ENCODE data around the gene F5. TPM values are rescaled to one million over a fixed set of nuclear protein-coding genes. Genes with fewer than 3 reads are reported as not detected.

F5 gene
- total RNA-seq: 1 to 10 TPM; 1.4 to 5.0 (median 3.7) TPM

GRCh38 chr1:169586395-169587255 lies at the start of gene F5:
Gene F5, minus strand, starts transcription at chr1:169586481. Its CDS starts 95 bp downstream, at chr1:169586386.
- ATAC-seq (ENCODE audit: low FRiP score): peak; percentile 79
- TF ChIP-seq CTCF (IDR thresholded peaks at IDR 0.05): no peak
- DNase-seq (ENCODE audit: low spot score): peak; percentile 25

GRCh38 chr1:169634877-169635276 lies 48.6 kb upstream of the F5 start:
- no peak for DNase-seq (ENCODE audit: low spot score)
- ATAC-seq (ENCODE audit: low FRiP score): no peak
- TF ChIP-seq CTCF (IDR thresholded peaks at IDR 0.05): no peak

- ATAC-seq (ENCODE audit: low FRiP score) (no peak), DNase-seq (ENCODE audit: low spot score) (no peak)
- TF ChIP-seq CTCF (IDR thresholded peaks at IDR 0.05): no peak
These were observed 47.9 kb upstream of the F5 start for GRCh38 chr1:169634145-169634544.

GRCh38 chr1:169631249-169631648 lies 45.0 kb upstream of the F5 start:
- DNase-seq (ENCODE audit: low spot score) (no peak), ATAC-seq (ENCODE audit: low FRiP score) (no peak)
- TF ChIP-seq CTCF (IDR thresholded peaks at IDR 0.05): no peak

GRCh38 chr1:169630006-169630405 lies 43.7 kb upstream of the F5 start, which contains the start of gene SELP:
Gene SELP, minus strand, starts transcription at chr1:169630124. Its CDS starts 50 bp downstream, at chr1:169630074.
- no peak for TF ChIP-seq CTCF (IDR thresholded peaks at IDR 0.05)
- DNase-seq (ENCODE audit: low spot score): no peak
- no peak for ATAC-seq (ENCODE audit: low FRiP score)

GRCh38 chr1:169624912-169625311 lies 38.6 kb upstream of the F5 start:
- DNase-seq (ENCODE audit: low spot score) (no peak), ATAC-seq (ENCODE audit: low FRiP score) (no peak)
- TF ChIP-seq CTCF (IDR thresholded peaks at IDR 0.05): no peak

GRCh38 chr1:169624122-169624521 lies 37.8 kb upstream of the F5 start:
- DNase-seq (ENCODE audit: low spot score) (no peak), ATAC-seq (ENCODE audit: low FRiP score) (no peak)
- TF ChIP-seq CTCF (IDR thresholded peaks at IDR 0.05): no peak
